ENCODE results near the gene KRTAP5-6.

DNA sequence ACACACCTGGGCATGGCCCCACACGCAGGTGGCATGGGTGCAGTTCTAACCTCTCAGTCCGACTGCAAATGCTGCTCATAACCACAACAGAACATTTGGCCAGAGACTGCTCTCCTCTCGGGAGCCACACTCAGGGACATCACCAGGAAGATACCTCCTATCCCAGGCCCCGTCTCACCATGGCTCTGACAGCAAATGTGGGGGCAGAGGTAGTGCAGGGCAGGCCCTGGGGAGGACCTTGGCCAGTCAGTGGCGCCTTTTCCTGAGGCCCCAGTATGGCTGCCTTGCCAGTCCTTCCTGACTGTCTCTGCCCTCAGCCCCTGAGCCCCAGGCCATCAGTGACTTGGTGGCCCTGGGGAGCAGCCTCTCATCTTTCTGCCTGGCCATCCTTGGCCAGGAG is 2.8 kb downstream of the KRTAP5-6 start:
- TF ChIP-seq CTBP1 (IDR thresholded peaks at IDR 0.05; ENCODE audit: borderline replicate concordance) (no peak), TARDBP (IDR thresholded peaks at IDR 0.05) (no peak), HDGF (IDR thresholded peaks at IDR 0.05; ENCODE audit: borderline replicate concordance) (no peak)
